ENCODE data around the gene GPR87. TPM values are rescaled to one million over a fixed set of nuclear protein-coding genes. Genes with fewer than 3 reads are reported as not detected.
A peak's percentile ranks its signal among the peaks of the same experiment; 100 is the strongest.

The GPR87 gene
- total RNA-seq = 2.9 to 3.3 TPM (median 3.2 TPM) in 3 replicates

- DNase-seq (ENCODE audit: low spot score in 2 of 2, unreplicated experiment in 2 of 2) = no peak
- peaks cover 51% of the 10 kb centered on the region for H3K4me1 Mint-ChIP-seq
- no peaks in the 10 kb centered on the region for H3K27me3 Mint-ChIP-seq (ENCODE audit: low read depth)
- peak within 1 kb of the TSS; percentile 42 for H3K4me3 Mint-ChIP-seq
- no peak for TF ChIP-seq CTCF (IDR thresholded peaks at IDR 0.05; ENCODE audit: unreplicated experiment)
- peaks cover 7% of the 10 kb centered on the region for H3K9me3 Mint-ChIP-seq
- H3K36me3 Mint-ChIP-seq = peaks cover 5% of the 10 kb centered on the region
- H3K27ac Mint-ChIP-seq = peak within 1 kb of the TSS; percentile 94
These were observed at the start of gene GPR87 for GRCh38 chr3:151316267-151316991. TSS of gene GPR87 (minus strand) at chr3:151316820. CDS start at chr3:151300100, 16,720 bp downstream.

DNA sequence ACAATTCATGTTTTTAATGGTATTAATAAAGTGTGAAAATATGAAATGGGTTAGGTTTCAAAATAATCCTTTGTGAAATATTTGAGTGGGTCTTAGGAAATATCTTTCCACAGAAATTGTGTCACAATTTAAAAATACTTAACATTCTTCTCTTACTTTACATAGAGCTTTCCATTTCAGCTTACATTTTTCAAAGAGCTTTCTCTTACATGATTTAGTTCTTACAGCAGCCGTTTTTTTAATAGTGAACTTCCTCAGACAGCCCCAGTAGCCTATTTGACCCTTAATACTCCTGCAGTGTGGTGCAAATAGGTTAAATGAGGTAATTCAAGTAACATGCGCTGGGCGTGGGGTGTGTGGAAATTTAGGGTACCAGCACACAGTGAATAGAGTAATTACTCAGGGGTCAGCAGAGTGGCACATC is 46.1 kb upstream of the GPR87 start:
- H3K4me3 Mint-ChIP-seq = no peak overlapping the region
- no peak for DNase-seq (ENCODE audit: low spot score in 2 of 2, unreplicated experiment in 2 of 2)
- no peak for TF ChIP-seq CTCF (IDR thresholded peaks at IDR 0.05; ENCODE audit: unreplicated experiment)
- H3K27ac Mint-ChIP-seq = peak overlapping the region; percentile 31
- peaks cover 5% of the 10 kb centered on the region for H3K36me3 Mint-ChIP-seq
- H3K4me1 Mint-ChIP-seq = peaks cover 12% of the 10 kb centered on the region
- H3K9me3 Mint-ChIP-seq = no peaks in the 10 kb centered on the region
- no peaks in the 10 kb centered on the region for H3K27me3 Mint-ChIP-seq (ENCODE audit: low read depth)

DNA sequence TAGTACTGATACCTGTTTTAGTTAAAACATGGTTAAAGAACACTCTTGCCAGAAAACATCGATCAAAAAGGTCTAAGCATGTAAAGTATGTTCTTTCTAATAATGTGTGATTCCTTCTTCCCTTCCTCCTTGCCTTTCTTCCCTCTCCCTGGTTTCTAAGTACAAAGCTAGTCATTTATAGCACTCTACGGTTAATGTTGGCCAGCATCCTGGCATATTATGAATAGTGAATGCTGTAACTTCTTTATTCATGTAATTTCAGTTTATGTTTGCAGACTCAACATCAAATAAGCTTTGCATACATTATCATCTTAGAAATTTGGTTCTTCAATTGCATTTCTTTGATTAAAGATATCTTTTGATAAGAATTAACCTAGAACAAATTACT is 40.8 kb upstream of the GPR87 start:
- H3K36me3 Mint-ChIP-seq = peaks cover 4% of the 10 kb centered on the region
- no peaks in the 10 kb centered on the region for H3K27me3 Mint-ChIP-seq (ENCODE audit: low read depth)
- peaks cover 4% of the 10 kb centered on the region for H3K4me1 Mint-ChIP-seq
- no peak for DNase-seq (ENCODE audit: low spot score in 2 of 2, unreplicated experiment in 2 of 2)
- no peak overlapping the region for H3K4me3 Mint-ChIP-seq
- H3K9me3 Mint-ChIP-seq = no peaks in the 10 kb centered on the region
- no peak for TF ChIP-seq CTCF (IDR thresholded peaks at IDR 0.05; ENCODE audit: unreplicated experiment)
- no peak overlapping the region for H3K27ac Mint-ChIP-seq

- DNase-seq (ENCODE audit: low spot score in 2 of 2, unreplicated experiment in 2 of 2) = no peak
- no peak for TF ChIP-seq CTCF (IDR thresholded peaks at IDR 0.05; ENCODE audit: unreplicated experiment)
- Mint-ChIP-seq H3K4me3 (no peak overlapping the region), H3K9me3 (no peaks in the 10 kb centered on the region), H3K4me1 (no peaks in the 10 kb centered on the region), H3K27ac (no peak overlapping the region), H3K27me3 (ENCODE audit: low read depth) (no peaks in the 10 kb centered on the region), H3K36me3 (peaks cover 4% of the 10 kb centered on the region)
These were observed 40.3 kb upstream of the GPR87 start for GRCh38 chr3:151356794-151357462.

DNA sequence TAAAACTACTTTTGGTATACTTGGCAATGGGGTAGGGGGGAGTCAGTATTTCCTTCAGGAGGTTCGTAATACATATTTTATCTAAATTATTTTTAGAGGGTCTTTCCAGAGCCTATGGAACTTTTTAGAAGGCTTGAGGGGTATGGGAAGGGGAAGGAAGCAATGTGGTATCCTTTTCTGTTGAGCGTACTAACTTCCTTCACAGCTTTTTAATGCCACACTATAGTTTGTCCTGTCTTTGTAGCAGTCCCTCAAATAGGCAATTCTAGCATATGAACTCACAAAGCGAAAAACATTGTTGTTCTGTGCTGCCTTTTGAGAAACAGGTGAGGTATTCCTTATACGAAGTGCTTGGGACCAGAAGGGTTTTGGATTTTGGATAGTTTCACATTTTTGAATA is 35.0 kb upstream of the GPR87 start:
- Mint-ChIP-seq H3K36me3 (no peaks in the 10 kb centered on the region), H3K9me3 (no peaks in the 10 kb centered on the region), H3K27ac (no peak overlapping the region), H3K4me1 (no peaks in the 10 kb centered on the region), H3K4me3 (no peak overlapping the region), H3K27me3 (ENCODE audit: low read depth) (no peaks in the 10 kb centered on the region)
- no peak for TF ChIP-seq CTCF (IDR thresholded peaks at IDR 0.05; ENCODE audit: unreplicated experiment)
- no peak for DNase-seq (ENCODE audit: low spot score in 2 of 2, unreplicated experiment in 2 of 2)
